GM21529 (cell line): Measurements from ENCODE around the gene ACLY.
"Not testable (repeated sequence)": the region's sequence is repeated elsewhere in the genome, so short reads cannot be mapped to it uniquely, and the experiment has no call there.

Source experiments
- ATAC-seq: cut with Tn5 transposase; IDR thresholded peaks from one replicate; pipeline ENCODE4 v1.9.1; 2021; ENCODE audit not compliant: unreplicated experiment

Gene ACLY

DNA sequence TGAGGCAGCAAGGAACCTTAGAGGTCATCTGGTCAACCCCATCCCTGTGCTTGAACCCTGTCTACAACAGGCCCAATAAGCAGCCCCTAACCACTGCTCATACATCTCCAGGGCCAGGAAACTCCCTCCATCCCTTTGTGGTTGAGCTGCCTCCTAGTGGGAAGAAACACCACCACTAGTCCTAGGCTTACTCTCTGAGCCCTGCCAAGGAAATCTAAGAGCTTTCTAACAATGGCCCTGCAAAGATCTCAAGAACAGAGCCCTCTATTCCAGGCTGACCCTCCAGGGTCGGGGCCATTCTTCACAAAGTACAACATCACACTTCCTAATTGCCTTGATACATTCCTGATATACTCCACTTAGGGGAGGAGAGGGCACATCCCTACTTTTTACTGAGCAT is 5.8 kb downstream of the ACLY start:
- no peak for ATAC-seq

DNA sequence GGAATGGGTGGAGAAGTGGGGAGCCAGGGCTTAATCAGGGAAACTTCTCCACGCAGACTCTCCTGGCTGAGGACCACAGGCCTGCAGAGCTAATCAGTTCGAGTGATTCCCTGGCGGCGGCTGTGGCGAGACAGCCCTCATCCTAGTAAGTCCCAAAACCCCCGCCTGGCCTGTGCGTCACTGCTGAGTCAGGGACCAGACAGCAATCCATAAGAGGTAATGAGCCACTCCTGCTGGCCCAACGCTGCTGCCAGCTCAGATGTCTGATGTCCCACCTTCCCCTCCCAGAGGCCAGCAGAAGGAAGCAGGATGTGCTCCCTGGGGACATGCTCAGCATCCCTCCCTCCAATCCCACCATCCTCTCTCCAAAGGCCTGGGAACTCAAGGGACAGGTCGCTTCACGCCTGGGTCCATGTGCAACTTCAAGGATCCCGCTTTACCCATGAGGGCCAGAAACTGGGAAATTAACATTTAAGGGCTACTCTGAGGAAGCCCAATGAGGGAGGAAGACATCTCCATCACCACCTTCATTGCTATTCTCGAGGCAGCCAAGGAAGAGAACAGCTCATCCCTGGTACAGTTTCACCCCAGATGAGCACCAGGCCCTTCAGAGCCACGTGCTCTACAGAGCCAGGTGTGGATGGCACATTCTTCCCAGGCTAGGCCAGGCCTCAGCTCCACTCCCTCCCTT is 7.9 kb downstream of the ACLY start:
- ATAC-seq = no peak

DNA sequence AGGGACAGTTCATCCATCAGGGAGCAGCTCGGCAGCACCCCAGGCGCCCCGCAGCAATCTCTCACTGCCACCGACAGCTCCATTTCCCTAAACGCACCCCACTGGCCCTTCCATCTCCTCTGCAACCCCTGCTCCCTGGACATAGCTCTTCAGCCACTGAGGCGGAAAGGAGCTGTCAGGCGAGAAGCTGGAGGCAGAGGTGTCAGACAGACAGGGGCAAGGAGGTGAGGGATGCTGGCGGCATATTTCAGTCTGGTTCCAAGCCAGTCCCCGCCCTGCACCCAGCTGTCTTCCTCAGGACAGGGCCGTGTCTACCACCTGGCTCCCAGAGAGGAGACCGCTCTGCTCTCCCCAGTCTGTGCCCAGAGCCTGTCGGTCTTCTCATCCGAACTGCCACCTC is 9.7 kb downstream of the ACLY start:
- ATAC-seq = no peak

DNA sequence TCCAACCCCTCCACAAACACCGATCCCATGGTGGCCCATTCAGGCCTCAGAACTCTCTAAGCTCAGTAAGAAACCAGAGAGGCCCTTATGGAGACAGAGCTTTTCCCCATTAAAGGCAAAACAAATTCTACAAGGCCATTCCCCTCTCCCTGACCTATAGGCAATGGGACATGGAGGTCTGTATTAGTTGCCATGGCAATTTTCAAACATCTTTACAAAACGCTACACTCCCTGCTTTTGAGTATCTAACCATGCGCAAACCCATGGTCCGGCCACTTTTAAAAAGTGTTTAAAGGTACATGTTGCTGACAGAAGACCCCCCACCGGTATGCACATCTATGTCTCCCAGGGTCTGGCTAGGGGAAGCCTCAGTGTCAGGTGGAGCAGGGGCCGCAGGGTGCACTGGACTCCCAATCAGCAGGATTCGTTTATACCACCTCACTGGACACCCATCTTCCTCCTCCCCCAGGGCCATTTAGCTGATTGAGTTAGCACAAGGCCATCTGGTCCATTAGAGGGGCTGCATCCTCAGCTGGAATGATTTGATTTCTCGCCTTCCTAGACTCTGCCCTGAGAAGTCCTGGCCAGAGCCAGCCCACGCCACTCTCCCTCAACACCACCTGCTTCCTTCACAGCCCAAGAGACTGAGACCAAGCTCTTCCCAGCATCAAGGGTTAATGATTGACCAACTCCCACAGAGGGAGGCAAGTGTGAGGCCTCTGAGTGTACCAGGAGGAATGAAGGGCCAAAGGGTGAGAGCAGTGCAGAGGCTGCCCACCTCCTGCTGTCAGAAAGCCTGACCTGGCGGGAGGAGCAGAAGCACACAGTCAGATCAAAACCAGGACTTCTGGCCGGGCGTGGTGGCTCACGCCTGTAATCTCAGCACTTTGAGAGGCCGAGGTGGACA is 10.9 kb downstream of the ACLY start:
- no peak for ATAC-seq

DNA sequence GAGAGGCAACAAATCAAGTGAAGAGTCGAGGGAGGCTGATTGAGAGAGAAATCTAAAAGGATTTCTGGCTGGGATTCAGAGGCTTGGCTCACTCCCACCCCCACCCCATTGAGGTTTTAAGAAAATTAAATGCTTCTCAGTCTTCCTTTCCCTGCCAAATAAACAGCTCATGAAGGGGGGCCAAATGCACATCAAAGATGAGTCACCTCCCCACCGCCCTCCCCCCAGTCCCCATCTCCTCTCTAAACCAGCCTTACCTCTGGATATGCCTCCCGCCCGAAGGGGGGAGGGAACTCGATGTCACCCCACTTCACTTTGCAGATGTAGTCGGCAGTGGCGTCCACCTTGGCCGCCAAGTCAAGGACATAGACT is 11.6 kb downstream of the ACLY start:
- no peak for ATAC-seq

DNA sequence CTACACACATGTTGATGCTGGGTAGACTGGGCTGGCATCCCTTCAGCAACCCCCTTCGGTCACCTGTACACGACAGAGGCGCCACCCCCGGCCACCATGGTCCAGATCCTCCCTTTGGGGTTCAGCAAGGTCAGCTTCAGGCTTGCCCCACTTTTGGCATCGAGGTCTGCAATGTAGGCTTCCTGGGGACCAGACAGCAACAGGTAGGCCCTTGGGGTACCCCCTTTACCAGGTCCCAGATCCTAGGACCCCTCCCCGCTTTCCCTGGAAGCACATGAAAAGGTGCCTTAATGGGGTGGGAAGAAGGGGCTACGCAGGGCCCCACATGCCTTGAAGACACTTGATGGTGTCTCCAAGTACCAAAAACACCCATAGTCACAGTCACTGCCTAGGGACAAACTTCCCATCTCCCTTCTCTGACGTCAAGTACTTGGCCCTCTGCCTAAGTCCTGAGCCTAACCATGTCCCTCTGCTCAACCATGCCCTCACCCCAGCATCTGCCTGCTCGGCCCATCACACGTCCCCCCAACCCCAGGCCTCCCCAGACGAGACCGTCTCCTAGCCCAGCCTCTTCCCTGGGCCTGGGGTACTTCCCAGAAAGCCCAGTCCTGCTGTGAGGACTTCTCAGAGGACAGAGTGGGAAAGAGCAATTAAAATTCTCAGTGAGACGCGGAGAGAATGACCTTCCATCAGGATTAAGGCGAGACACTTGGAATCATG is 12.1 kb downstream of the ACLY start:
- ATAC-seq = no peak

DNA sequence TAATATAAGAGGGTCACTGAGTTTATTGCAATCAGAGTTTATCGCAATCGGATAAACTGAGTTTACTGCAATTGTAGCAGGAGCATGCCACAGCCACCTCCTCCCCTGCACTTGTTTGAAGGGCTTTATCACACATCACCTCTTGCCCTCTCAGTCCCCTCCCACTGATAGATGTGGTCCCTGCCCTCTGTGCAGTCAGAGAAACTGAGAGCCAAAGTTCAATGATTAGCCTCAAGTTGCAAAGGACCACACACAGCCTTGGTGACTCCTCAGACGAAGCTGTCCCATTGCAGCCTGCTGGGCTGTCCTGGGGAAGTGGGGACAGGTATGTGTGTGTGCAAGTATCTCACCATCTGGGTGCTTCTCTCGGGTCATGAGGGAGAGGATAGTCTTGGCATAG is 13.6 kb downstream of the ACLY start:
- ATAC-seq = no peak

DNA sequence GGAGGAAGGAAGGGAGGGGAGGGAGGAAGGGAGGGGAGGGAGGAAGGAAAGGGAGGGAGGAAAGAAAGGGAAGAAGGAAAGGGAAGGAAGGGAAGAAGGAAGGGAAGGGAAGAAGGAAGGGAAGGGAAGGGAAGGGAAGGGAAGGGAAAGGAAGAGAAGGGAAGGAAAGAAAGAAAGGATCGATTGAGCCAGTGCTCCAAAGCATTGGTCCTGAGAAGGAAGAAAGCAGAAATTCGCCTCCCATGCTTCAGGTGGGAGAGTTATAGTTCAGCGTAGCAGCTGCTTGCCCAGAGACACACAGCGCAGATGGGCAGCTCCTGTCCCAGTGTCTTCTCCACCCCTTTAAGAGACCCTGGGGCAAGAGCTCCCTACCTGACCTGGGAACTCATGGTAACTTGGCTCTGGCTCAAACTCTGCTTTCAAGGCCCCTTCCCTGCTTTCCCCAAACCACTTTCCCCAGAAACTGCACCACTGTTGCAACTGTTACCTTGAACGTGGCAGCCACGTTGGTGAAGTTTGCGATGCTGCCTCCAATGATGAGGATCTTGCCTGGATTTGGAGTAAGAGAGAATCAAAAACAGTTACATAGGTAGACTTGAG is 14.4 kb downstream of the ACLY start:
- ATAC-seq = no peak

DNA sequence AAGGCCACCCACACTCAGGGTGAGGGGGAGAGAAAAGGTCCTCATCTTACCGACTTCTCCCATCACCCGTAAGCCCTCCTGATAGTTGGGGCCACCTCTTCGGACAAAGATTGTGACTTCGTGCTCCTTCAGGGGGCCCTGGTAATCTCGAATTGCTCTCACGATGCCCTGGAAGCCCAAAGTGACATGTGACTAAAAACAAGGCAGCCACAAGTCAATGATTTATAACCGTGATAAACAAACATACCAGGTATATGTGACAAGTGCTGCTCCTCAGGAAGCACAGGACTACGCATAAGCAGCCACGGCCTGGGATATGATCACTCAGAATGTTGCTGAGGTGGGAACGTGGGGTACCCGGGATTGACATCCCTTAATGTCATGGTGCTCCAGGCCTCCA is 17.1 kb downstream of the ACLY start:
- no peak for ATAC-seq

DNA sequence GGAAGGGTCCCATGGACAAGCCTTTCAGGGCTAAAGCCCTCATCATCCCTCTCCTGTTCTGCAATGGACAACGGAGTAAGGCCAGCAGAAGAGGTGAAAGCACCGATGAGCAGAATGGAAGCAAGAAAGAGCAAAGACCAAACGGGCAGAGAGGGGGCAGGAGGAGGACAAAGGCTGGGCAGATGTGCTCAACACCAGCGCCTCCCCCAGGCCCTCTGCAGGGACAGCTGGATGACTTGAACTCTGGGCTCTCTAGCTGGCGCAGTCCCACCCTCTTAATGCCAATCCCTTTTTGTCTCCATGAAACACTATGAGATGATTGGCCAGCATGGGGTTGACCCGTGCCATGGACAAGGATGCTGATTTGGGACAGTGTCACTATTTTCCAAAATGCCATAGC is 22.0 kb downstream of the ACLY start:
- ATAC-seq = no peak

DNA sequence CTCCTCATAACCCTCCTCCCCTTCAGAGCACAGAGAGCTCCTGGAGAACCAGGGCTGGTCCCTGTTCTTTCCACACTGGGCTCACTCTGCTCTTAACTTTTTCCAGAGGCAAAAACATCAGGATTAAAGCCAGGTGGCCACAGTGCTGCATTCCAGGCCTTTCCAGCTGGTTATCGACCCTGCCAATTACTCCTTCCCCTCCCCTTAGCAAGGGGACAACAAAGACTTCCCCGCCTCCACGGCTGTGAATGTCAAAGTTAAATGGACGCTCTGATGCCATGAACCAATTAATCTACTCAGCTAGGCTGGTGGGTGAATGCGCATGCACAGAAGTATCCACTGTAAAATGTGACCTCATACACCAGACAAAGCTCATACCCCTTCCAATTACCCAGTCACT is 23.1 kb downstream of the ACLY start:
- ATAC-seq = no peak

DNA sequence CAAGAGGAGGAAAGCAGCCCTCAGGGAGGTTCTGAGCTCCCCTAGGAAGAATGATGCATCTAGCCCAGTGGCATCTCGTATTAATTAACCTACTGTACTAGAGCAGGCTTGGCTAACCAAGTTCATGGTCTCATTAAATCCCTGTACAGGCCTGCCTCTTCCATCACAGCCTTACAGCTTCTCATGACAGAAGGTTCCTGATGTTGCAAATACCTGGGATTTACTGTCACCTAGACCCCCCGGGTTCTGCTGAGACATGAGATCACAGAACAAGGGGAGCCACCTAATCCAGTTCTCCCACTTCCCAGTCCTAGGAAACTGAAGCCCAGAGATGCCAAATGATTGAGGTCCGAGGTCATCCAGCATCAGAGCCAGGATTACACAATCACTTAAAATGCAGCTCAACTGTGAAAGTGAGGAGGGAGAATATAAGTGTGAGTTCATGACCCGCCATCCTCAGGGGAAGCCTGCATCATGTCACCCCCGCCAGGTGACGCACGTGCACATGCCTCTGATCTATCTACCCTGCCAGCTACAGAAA is 23.9 kb downstream of the ACLY start:
- ATAC-seq = no peak

DNA sequence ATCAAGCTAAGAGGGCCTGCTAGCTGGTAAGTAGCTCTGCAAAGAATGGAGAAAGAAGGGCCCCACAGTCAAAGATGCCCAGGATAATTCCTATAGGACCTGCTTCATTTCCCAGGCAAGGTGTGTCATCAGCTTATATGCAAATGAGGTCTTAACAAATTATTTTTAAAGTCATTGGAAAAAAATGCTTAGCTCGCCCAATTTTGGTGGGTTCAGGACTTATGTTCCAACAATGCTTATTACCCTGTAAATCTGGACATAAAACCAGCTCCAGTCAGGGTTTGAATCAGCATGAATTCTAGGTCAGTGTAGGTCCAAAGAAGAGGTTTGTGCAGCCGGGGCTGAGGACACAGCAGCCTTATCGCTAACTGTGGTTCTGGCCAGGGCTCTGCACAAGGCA is 25.4 kb downstream of the ACLY start:
- ATAC-seq = no peak

DNA sequence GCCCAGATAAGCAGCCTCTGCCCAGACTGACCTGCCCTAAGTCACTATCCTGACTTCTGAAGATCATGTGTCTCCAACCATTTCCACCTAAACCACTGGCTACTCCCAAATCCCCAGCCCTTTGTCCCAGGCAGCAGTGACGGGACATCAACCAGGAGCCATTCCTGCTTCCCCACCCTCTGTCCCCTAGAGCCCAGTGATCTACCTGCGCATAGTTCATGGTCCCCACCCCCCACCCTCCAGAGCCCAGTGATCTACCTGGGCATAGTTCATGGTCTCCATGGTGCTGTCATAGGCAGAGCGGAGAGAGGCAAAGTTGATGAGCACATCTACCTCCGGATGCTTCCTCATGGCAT is 26.8 kb downstream of the ACLY start:
- ATAC-seq = no peak

DNA sequence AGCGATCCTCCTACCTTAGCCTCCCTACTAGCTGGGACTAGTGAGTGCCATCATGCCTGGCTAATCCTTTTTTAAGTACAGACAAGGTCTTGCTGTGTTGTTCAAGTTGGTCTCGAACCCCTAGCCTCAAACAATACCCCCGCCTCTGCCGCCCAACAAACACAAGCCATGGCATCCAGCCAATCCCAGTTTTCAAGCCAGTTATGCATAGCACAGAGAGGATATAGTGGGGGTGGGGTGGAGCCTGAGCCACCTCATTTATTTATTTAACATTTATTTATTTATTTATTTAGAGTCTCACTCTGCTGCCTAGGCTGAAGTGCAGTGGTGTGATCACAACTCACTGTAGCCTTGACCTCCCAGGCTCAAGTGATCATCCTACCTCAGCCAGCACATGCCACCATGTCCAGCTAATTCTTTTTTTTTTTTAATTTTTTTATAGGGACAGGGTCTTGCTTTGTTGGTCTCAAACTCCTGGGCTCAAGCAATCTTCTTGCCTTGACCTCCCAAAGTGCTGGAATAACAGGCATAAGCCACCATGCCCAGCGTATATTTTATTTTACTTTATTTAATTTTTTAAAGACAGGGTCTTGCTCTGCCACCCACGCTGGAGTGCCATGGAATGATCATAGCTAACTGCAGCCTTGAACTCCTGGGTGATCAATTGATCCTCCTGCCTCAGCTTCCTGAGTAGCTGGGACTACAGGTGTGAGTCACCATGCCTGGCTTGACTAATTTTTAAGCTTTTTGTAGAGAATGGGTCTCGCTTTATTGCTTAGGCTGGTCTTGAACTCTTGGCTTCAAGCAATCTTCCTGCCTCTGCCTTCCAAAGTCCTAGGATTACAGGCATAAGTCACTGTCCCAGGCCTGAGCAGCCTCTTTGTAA is 27.4 kb downstream of the ACLY start:
- ATAC-seq = no peak

DNA sequence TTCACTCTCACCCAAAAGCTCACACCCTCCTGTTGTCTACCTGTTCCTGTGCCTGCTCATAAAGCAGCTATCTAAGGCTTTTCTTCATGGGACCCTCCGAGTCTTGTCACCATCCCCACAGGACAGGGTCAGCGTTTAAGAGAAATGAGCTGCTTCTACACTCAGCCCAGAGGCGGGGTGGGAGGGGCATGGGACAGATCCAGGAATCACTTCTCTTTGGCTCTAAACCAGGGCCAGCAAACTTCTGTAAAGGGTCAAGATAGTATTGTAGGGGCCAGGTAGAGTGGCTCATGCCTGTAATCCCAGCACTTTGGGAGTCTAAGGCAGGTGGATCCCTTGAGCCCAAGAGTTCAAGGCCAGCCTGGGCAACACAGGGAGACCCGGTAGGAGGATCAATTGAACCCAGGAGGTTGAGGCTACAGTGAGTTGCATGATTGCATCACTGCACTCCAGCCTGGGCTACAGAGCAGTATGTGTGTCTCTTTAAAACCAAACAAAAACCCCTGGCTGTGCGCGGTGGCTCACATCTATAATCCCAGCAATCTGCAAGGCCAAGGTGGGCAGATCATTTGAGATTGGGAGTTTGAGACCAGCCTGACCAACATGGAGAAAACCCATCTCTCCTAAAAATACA is 30.3 kb downstream of the ACLY start:
- no peak for ATAC-seq

DNA sequence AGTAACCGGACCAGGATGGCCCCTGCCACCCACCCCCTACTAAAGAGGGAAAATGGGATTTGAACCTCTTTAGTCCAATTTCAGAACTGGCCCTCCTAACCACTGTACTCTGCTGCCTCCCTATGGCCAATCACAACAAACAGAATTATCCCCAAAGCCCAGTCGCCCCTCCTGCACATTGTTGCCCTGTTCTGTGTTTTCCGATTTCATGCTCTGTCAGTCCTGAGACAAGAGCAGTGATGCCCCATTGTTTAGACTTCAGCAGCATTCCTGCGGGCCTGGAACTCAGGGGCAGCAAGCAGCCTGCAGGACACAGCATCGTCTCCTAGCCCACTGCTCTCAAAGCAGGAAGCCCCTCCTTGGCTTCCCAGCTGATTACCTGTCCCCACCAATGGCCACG is 33.0 kb downstream of the ACLY start:
- ATAC-seq = no peak

DNA sequence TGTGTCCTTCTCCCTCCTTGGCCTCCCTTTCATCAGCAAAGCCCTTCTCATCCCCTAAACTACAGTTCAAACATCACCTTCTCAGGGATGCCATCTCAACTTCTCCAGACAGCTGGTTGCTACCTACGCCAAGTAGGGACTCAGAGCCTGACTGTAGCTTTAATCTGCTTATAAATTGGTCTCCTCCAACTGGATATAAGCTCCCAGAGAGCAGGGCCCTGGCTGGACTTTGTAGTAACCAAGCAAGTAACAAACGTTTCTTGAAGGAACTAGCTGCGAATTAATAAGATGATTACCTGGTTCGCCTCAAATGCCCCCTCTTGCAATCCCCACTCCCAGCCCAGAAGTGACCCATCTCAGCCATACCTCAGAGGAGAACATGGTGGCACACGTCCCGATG is 36.0 kb downstream of the ACLY start:
- no peak for ATAC-seq

DNA sequence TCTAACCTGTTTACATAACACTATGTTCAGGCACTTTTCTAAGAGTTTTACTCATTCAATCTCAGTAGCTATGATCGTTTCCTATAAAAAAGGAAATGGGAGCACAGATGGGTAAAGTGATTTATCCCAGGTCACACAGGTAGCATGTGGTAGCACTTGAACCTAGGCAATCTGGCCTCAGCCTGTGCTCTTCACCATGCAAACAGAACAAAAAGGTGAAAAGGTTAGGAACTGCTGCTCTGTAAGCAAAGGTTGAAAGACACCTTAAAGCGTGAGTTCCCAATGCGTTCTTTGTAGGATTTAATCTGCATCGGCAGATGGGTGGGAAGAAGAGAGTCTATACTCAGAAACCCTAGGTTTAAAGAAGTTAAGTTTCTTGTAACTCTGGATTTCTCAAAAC is 38.6 kb downstream of the ACLY start:
- no peak for ATAC-seq

DNA sequence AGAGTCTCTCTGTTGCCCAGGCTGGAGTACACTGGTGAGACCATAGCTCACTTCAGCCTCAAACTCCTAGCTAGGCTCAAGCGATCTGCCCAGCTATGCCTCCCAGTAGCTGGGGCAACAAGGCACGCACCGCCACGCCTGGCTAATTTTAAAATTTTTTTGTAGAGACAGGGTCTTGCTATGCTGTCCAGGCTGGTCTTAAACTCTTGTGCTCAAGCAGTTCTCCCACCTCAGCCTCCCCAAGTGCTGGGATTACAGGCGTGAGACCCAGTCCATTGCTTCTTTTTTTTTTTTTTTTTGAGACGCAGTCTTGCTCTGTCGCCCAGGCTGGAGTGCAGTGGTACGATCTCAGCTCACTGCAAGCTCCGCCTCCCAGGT is 44.5 kb downstream of the ACLY start:
- not testable (repeated sequence) for ATAC-seq
